Measurements from ENCODE around the gene RARG. TPM values are rescaled to one million over a fixed set of nuclear protein-coding genes. Genes with fewer than 3 reads are reported as not detected.

RARG gene
- total RNA-seq, result 10 to 100 TPM; 38.5 to 39.9 TPM

GRCh38 chr12:53231921-53232645 lies at the start of gene RARG:
TSS of gene RARG (minus strand) at chr12:53232209. CDS start at chr12:53227545, 4,664 bp downstream.

GRCh38 chr12:53267999-53268629 lies 36.1 kb upstream of the RARG start, which contains the start of gene ESPL1:
TSS of gene ESPL1 (plus strand) at chr12:53268299. CDS start at chr12:53268767, 468 bp downstream.

GRCh38 chr12:53207042-53207441 lies 25.0 kb downstream of the RARG start, which contains the start of gene ITGB7:
TSS of gene ITGB7 (minus strand) at chr12:53207251. CDS start at chr12:53200443, 6,808 bp downstream.

GRCh38 chr12:53180220-53180930 lies 51.6 kb downstream of the RARG start, which contains the start of the genes CSAD and ZNF740:
TSS of gene CSAD (minus strand) at chr12:53180925. CDS start at chr12:53173470, 7,455 bp downstream.
TSS of gene ZNF740 (plus strand) at chr12:53180722. CDS start at chr12:53181984, 1,262 bp downstream.

Other genes starting within 250 kb of the RARG start
- 100 to 1,000 TPM; 551 to 607 TPM for gene EIF4B, start 225.8 kb downstream of the RARG start, total RNA-seq
- 1 to 10 TPM; 1.6 to 1.9 TPM for gene TNS2, start 182.1 kb downstream of the RARG start, total RNA-seq
- gene SPRYD3, start 152.8 kb downstream of the RARG start, total RNA-seq, result 10 to 100 TPM; 24.3 to 25.5 TPM
- under 1 TPM in 1 of 2 experiments, not detected in 1; 0.55 TPM for gene IGFBP6, start 134.5 kb downstream of the RARG start, total RNA-seq
- under 1 TPM; 0.73 to 0.84 TPM for gene SOAT2, start 128.7 kb downstream of the RARG start, total RNA-seq
- 10 to 100 TPM; 50.3 to 50.4 TPM for gene ZNF740, start 51.5 kb downstream of the RARG start, total RNA-seq
- 10 to 100 TPM; 31.4 to 32.0 TPM for gene CSAD, start 51.3 kb downstream of the RARG start, total RNA-seq
- gene ITGB7, start 25.0 kb downstream of the RARG start, total RNA-seq, result 100 to 1,000 TPM; 480 to 487 TPM
- 10 to 100 TPM; 71.4 to 71.7 TPM for gene ESPL1, start 36.1 kb upstream of the RARG start, total RNA-seq
- gene PFDN5, start 63.3 kb upstream of the RARG start, total RNA-seq, result 100 to 1,000 TPM; 362 to 390 TPM
- 10 to 100 TPM; 59.3 to 62.5 TPM for gene MYG1, start 67.5 kb upstream of the RARG start, total RNA-seq
- 10 to 100 TPM; 58.3 to 62.7 TPM for gene AAAS, start 89.4 kb upstream of the RARG start, total RNA-seq
- gene SP7, start 104.1 kb upstream of the RARG start, total RNA-seq, result not detected
- 10 to 100 TPM; 78.4 to 84.7 TPM for gene SP1, start 148.0 kb upstream of the RARG start, total RNA-seq
- not detected for gene AMHR2, start 191.6 kb upstream of the RARG start, total RNA-seq
- gene PRR13, start 209.5 kb upstream of the RARG start, total RNA-seq, result 100 to 1,000 TPM; 188 to 202 TPM
- gene PCBP2, start 219.9 kb upstream of the RARG start, total RNA-seq, result 100 to 1,000 TPM; 919 to 946 TPM